ENCODE data around the gene PTH1R. TPM values are rescaled to one million over a fixed set of nuclear protein-coding genes. Genes with fewer than 3 reads are reported as not detected.

PTH1R gene
- total RNA-seq, 1 donor from 2014 or later: 36.4 TPM

DNA sequence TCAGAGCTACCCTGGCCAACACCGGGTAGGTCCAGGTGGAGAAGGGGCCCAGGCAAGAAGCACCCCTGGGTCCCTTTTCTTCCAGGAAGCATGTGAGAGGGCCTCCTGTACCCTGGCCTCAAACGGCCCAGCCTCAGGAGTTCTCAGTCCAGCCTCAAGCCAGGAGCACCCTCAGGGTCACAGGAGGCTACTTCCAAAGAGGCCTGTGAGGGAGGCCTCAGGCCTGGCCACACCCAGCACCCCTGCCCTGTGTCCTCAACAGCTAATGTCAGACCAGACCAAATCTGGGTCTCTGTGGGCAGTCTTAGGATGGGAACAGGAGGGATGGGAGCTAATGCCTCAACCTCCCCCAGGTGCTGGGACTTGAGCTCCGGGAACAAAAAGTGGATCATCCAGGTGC is 23.5 kb downstream of the PTH1R start:
- Mint-ChIP-seq H3K27me3 (ENCODE audit: low read depth) (no peaks in the 10 kb centered on the region), H3K36me3 (no peaks in the 10 kb centered on the region), H3K9me3 (no peaks in the 10 kb centered on the region), H3K27ac (no peak overlapping the region), H3K4me3 (no peak overlapping the region), H3K4me1 (no peaks in the 10 kb centered on the region)
- TF ChIP-seq CTCF (IDR thresholded peaks at IDR 0.05; ENCODE audit: unreplicated experiment): no peak
- DNase-seq (ENCODE audit: low spot score in 2 of 2, unreplicated experiment in 2 of 2): no peak

GRCh38 chr3:46901591-46902187 is 24.2 kb downstream of the PTH1R start:
- no peaks in the 10 kb centered on the region for H3K9me3 Mint-ChIP-seq
- no peak overlapping the region for H3K4me3 Mint-ChIP-seq
- TF ChIP-seq CTCF (IDR thresholded peaks at IDR 0.05; ENCODE audit: unreplicated experiment): no peak
- no peaks in the 10 kb centered on the region for H3K4me1 Mint-ChIP-seq
- H3K27ac Mint-ChIP-seq: peak overlapping the region; percentile 30
- no peak for DNase-seq (ENCODE audit: low spot score in 2 of 2, unreplicated experiment in 2 of 2)
- no peaks in the 10 kb centered on the region for H3K36me3 Mint-ChIP-seq
- H3K27me3 Mint-ChIP-seq (ENCODE audit: low read depth): no peaks in the 10 kb centered on the region

DNA sequence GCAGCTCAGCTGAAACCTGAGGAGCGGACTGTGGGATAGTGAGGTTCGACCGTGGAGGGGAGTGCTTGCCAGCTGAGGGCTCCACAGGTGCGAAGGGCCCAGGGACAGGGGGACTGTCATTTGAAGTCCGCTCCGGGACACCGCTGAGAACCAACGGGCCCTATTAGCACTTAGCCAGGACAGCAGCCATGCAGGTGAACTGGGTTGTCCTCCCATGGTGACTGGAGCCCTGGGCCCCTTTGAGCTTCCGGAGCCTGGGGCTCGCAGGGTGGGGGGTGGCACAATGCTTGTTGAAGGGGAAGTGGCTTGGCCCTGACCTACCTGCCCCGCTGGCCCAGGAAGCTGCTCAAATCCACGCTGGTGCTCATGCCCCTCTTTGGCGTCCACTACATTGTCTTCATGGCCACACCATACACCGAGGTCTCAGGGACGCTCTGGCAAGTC is 24.7 kb downstream of the PTH1R start:
- no peak for TF ChIP-seq CTCF (IDR thresholded peaks at IDR 0.05; ENCODE audit: unreplicated experiment)
- Mint-ChIP-seq H3K4me1 (no peaks in the 10 kb centered on the region), H3K27me3 (ENCODE audit: low read depth) (no peaks in the 10 kb centered on the region), H3K4me3 (no peak overlapping the region), H3K9me3 (no peaks in the 10 kb centered on the region), H3K36me3 (no peaks in the 10 kb centered on the region), H3K27ac (no peak overlapping the region)
- DNase-seq (ENCODE audit: low spot score in 2 of 2, unreplicated experiment in 2 of 2): no peak

GRCh38 chr3:46903341-46904302 is 26.1 kb downstream of the PTH1R start:
- Mint-ChIP-seq H3K9me3 (no peaks in the 10 kb centered on the region), H3K27me3 (ENCODE audit: low read depth) (no peaks in the 10 kb centered on the region), H3K36me3 (no peaks in the 10 kb centered on the region), H3K4me3 (no peak overlapping the region), H3K4me1 (no peaks in the 10 kb centered on the region), H3K27ac (no peak overlapping the region)
- no peak for TF ChIP-seq CTCF (IDR thresholded peaks at IDR 0.05; ENCODE audit: unreplicated experiment)
- no peak for DNase-seq (ENCODE audit: low spot score in 2 of 2, unreplicated experiment in 2 of 2)

DNA sequence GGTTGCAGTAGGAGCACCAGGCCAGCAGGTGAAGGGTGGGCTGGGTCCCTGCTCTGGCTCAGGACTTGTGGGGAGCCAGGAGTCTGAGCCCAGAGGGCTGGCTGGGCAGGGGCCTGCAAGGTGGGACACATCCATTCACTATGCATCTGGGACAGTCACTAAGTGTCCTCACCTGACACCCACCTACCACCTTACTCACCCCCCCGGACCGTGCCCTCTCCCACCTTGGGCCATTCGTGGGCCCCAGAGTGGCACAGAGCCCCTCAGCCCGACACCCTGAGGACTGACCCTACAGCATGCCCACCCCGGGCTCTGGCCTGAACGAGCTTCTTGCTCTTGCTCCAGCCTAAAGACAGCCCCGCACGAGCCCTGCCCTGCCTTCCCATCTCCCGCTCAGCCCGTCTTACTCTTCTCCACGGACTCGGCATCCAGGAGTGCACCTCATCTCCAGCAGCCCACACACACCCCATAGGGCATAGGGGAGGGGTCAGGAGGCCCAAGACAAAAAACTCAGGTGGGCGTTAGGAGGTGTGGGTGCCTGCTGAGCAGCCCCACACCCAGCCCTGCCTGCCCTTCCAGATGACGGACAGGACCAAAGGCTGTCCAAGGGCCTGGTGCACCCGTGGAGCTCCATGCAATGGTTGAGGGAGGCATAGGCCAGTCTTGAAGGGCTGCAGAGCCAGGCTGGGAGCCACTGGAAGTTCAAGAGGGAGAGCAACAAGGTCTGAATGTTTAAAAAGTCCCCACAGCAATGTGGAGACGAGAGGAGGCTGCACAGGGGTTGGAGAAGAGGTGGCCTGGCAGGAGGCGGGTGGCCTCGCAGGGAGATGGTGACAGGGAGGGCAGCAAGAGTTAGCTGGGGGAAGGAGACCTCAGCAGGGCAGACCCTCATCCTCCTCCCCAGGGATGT is 27.0 kb downstream of the PTH1R start:
- Mint-ChIP-seq H3K4me3 (no peak overlapping the region), H3K36me3 (no peaks in the 10 kb centered on the region), H3K4me1 (peaks cover 3% of the 10 kb centered on the region), H3K27me3 (ENCODE audit: low read depth) (no peaks in the 10 kb centered on the region), H3K9me3 (no peaks in the 10 kb centered on the region), H3K27ac (no peak overlapping the region)
- TF ChIP-seq CTCF (IDR thresholded peaks at IDR 0.05; ENCODE audit: unreplicated experiment): no peak
- no peak for DNase-seq (ENCODE audit: low spot score in 2 of 2, unreplicated experiment in 2 of 2)

Data from mesothelial cell of epicardium (in vitro differentiated cells).